Neural crest cell (in vitro differentiated cells): ENCODE results near the gene SLC6A7. TPM values are rescaled to one million over a fixed set of nuclear protein-coding genes. Genes with fewer than 3 reads are reported as not detected.

Experiments used
- DNase-seq: peaks from one replicate; pipeline ENCODE4 v3.0.0; 2021; ENCODE audit warnings: low read depth, mixed read lengths, low spot score
- H3K27ac Mint-ChIP-seq: one replicate; pipeline ENCODE4 v1.8.0; 2021; ENCODE audit warnings: mild to moderate bottlenecking, mixed read lengths; ENCODE audit not compliant: unreplicated experiment
- H3K27me3 Mint-ChIP-seq: 2 replicates; pipeline ENCODE4 v1.8.0; 2021; ENCODE audit warnings: low read depth, mild to moderate bottlenecking, mixed read lengths
- H3K36me3 Mint-ChIP-seq: 2 replicates; pipeline ENCODE4 v1.8.0; 2021; ENCODE audit warnings: low read depth, mild to moderate bottlenecking, mixed read lengths
- H3K4me1 Mint-ChIP-seq: 2 replicates; pipeline ENCODE4 v1.8.0; 2021; ENCODE audit warnings: mixed read lengths
- H3K4me3 Mint-ChIP-seq: one replicate; pipeline ENCODE4 v1.8.0; 2021; ENCODE audit warnings: mild to moderate bottlenecking, mixed read lengths
- H3K9me3 Mint-ChIP-seq: 2 replicates; pipeline ENCODE4 v1.8.0; 2021; ENCODE audit warnings: mixed read lengths
- CTCF ChIP-seq: fragments of 200-600 bp; sonication (generic); conservative IDR thresholded peaks from 2 replicates; pipeline ENCODE4 v1.5.0; 2021; ENCODE audit warnings: antibody characterized with exemption, mild to moderate bottlenecking
- total RNA-seq: library from RNA; stranded (reverse); gene quantifications from 2 replicates; pipeline ENCODE4 v1.2.1, GENCODE V29; 2021

Gene SLC6A7
- total RNA-seq, 1 donor from 2014 or later = not detected

DNA sequence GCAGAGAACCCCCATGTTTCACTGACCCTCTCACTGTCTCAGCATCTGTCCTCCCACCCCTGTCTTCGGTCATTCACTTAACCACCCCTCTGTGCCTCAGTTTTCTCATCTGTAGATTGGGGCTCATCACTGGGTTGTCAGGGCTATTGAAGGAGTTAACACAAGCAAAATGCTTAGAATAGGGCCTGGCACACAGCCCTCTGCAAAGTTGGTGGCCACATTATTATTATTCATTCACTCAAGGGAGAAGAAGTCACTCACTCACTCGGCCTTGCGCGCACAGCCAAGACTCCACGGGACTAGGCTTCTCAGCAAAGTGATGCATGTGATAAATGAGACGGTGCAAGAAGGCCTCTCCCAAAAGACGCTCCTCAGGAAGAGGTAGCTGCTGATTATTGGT lies 42.2 kb upstream of the SLC6A7 start:
- H3K27ac Mint-ChIP-seq = no peak overlapping the region
- H3K36me3 Mint-ChIP-seq = no peaks in the 10 kb centered on the region

GRCh38 chr5:150148117-150148927 lies 41.5 kb upstream of the SLC6A7 start:
- H3K36me3 Mint-ChIP-seq = no peaks in the 10 kb centered on the region
- peaks cover 48% of the 10 kb centered on the region for H3K4me1 Mint-ChIP-seq
- no peak overlapping the region for H3K4me3 Mint-ChIP-seq
- no peak for DNase-seq
- TF ChIP-seq CTCF = no peak
- no peaks in the 10 kb centered on the region for H3K27me3 Mint-ChIP-seq
- H3K9me3 Mint-ChIP-seq = no peaks in the 10 kb centered on the region
- H3K27ac Mint-ChIP-seq = no peak overlapping the region

More for the DNA sequence above, 42.2 kb upstream of the SLC6A7 start:
- Mint-ChIP-seq H3K4me3 (no peak overlapping the region), H3K4me1 (peaks cover 53% of the 10 kb centered on the region), H3K9me3 (no peaks in the 10 kb centered on the region), H3K27me3 (no peaks in the 10 kb centered on the region)
- no peak for DNase-seq
- no peak for TF ChIP-seq CTCF

GRCh38 chr5:150149618-150150017 lies 40.2 kb upstream of the SLC6A7 start:
- H3K27ac Mint-ChIP-seq = no peak overlapping the region
- no peak overlapping the region for H3K4me3 Mint-ChIP-seq

DNA sequence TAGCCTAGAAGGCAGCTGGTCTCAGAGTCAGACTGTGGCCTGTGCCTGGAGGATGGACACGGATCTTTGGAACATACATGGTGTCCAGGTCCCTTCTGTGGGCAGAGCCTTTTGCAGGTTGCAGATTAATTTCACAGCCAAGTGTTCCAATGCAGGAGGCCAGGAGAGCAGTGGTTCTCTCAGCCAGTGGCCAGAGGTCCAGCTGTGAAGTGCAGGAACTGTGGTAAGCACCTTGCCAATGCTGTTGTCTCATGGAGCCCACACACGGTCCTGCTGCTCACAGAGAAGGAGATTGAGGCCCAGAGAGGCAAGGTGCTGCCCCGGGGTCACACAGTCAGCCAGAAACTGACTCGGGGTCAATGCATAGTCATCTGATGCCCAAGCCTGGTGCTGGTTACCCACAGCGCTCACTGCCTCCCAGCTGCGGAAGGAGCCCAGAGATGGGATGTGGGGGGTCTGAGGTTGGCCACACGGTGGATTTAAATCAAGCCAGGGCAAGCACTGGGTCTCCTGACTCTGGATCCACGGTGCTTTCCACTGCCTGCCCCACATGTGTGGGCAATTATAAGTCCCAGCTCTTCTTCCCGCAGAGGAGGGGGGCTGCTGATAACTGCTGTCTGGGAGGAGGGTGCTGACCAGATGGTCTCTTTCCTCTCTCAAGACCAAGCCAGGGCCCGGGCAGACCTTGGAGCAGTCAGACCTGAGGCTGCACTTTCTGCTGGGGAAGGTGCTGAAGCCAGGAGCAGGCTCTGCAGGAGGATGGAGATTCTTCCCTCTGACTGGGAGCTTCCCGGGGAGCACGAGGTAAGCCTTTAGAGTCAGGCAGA lies 37.0 kb upstream of the SLC6A7 start:
- peaks cover 55% of the 10 kb centered on the region for H3K4me1 Mint-ChIP-seq
- DNase-seq = no peak
- H3K36me3 Mint-ChIP-seq = no peaks in the 10 kb centered on the region
- no peaks in the 10 kb centered on the region for H3K9me3 Mint-ChIP-seq
- H3K27ac Mint-ChIP-seq = no peak overlapping the region
- no peak for TF ChIP-seq CTCF
- no peaks in the 10 kb centered on the region for H3K27me3 Mint-ChIP-seq
- no peak overlapping the region for H3K4me3 Mint-ChIP-seq

More at GRCh38 chr5:150149618-150150017, 40.2 kb upstream of the SLC6A7 start:
- H3K27me3 Mint-ChIP-seq = no peaks in the 10 kb centered on the region
- H3K4me1 Mint-ChIP-seq = peaks cover 48% of the 10 kb centered on the region
- no peaks in the 10 kb centered on the region for H3K9me3 Mint-ChIP-seq
- no peak for DNase-seq
- TF ChIP-seq CTCF = no peak
- H3K36me3 Mint-ChIP-seq = no peaks in the 10 kb centered on the region

- Mint-ChIP-seq H3K27me3 (no peaks in the 10 kb centered on the region), H3K36me3 (no peaks in the 10 kb centered on the region), H3K27ac (no peak overlapping the region), H3K4me1 (peaks cover 53% of the 10 kb centered on the region), H3K9me3 (no peaks in the 10 kb centered on the region), H3K4me3 (no peak overlapping the region)
- no peak for DNase-seq
- TF ChIP-seq CTCF = no peak
Measured at GRCh38 chr5:150153483-150153882, 36.4 kb upstream of the SLC6A7 start.
